GM18861 (cell line): ENCODE results near the gene CDH8.

Experiments
- ATAC-seq: cut with Tn5 transposase; IDR thresholded peaks from one replicate; pipeline ENCODE4 v1.9.1; 2021; ENCODE audit not compliant: unreplicated experiment

Gene CDH8

GRCh38 chr16:61659936-61660335 lies 376.3 kb downstream of the CDH8 start:
- no peak for ATAC-seq

GRCh38 chr16:61654962-61655361 lies 381.3 kb downstream of the CDH8 start:
- no peak for ATAC-seq

- ATAC-seq, result no peak
These were observed 382.7 kb downstream of the CDH8 start for GRCh38 chr16:61653544-61653943.

- no peak for ATAC-seq
These were observed 390.7 kb downstream of the CDH8 start for GRCh38 chr16:61645561-61645960.

GRCh38 chr16:61644736-61645135 lies 391.5 kb downstream of the CDH8 start:
- no peak for ATAC-seq

GRCh38 chr16:61617219-61617783 lies 418.9 kb downstream of the CDH8 start:
- ATAC-seq, result no peak

- ATAC-seq, result no peak
These were observed 420.1 kb downstream of the CDH8 start for GRCh38 chr16:61616088-61616487.

- ATAC-seq, result no peak
These were observed 424.3 kb downstream of the CDH8 start for GRCh38 chr16:61611847-61612491.

GRCh38 chr16:61606581-61606980 lies 429.7 kb downstream of the CDH8 start:
- no peak for ATAC-seq
